RWPE1 (cell line): ENCODE data around the gene NLRP11.

Experiments used
- CTCF ChIA-PET: fragments of 350-600 bp; sonication (Branson Sonifier 250); formaldehyde crosslinking; extraction: SDS; loops from one replicate; lab custom pipeline; 2021; lab: Yijun Ruan, JAX
- POLR2A ChIA-PET: fragments of 400-600 bp; formaldehyde crosslinking; extraction: SDS; loops from one replicate; lab custom pipeline; 2020; ENCODE audit warnings: antibody characterized with exemption; ENCODE audit not compliant: low non-redundant PET; lab: Yijun Ruan, JAX
- DNase-seq: peaks from one replicate; pipeline ENCODE4 v3.0.0; 2012; ENCODE audit warnings: low spot score
- H3K27ac ChIP-seq: fragments of 450-650 bp; 2 replicates; pipeline ENCODE4 v1.5.1; 2017
- CTCF ChIP-seq: fragments of 450-650 bp; conservative IDR thresholded peaks from 2 replicates; pipeline ENCODE4 v1.5.1; 2017; ENCODE audit warnings: low read depth, mild to moderate bottlenecking

NLRP11 gene

GRCh38 chr19:55831846-55832245, at the start of gene NLRP11:
Gene NLRP11, minus strand, starts transcription at chr19:55831999. Its CDS starts 13,825 bp downstream, at chr19:55818174.
- TF ChIP-seq CTCF, result no peak
- DNase-seq, result no peak
- no peak within 1 kb of the TSS for H3K27ac ChIP-seq
- ChIA-PET CTCF (no interaction called here), POLR2A (no interaction called here)

GRCh38 chr19:55877211-55877610, 45.4 kb upstream of the NLRP11 start:
- no peak for DNase-seq
- POLR2A ChIA-PET, result no interaction called here
- CTCF ChIA-PET, result no interaction called here
- no peak for TF ChIP-seq CTCF
- no peak overlapping the region for H3K27ac ChIP-seq

DNA sequence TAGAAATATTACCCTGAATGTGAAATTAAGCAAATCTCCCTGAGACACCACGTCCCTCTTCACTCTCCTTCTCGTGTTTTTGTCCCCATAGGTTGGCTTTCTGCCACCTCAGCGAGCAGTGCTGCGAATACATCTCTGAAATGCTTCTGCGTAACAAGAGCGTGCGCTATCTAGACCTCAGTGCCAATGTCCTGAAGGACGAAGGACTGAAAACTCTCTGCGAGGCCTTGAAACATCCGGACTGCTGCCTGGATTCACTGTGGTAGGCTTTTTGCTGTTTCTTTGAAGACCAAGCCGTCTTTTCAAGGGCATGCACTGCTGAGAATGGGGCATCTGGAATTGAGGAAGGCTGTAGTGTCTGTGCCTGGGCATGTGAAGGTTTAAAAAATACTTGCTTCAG, 38.9 kb upstream of the NLRP11 start:
- POLR2A ChIA-PET, result no interaction called here
- no peak for DNase-seq
- no peak overlapping the region for H3K27ac ChIP-seq
- no peak for TF ChIP-seq CTCF
- CTCF ChIA-PET, result interaction anchor here (0.8 kb wide), 1 partner anchor 184 kb away, joined by 3 read pairs; no protein-coding TSS in a partner anchor

- ChIA-PET POLR2A (no interaction called here), CTCF (no interaction called here)
- no peak overlapping the region for H3K27ac ChIP-seq
- no peak for DNase-seq
- TF ChIP-seq CTCF, result no peak
Measured at GRCh38 chr19:55867101-55867500, 35.3 kb upstream of the NLRP11 start.

DNA sequence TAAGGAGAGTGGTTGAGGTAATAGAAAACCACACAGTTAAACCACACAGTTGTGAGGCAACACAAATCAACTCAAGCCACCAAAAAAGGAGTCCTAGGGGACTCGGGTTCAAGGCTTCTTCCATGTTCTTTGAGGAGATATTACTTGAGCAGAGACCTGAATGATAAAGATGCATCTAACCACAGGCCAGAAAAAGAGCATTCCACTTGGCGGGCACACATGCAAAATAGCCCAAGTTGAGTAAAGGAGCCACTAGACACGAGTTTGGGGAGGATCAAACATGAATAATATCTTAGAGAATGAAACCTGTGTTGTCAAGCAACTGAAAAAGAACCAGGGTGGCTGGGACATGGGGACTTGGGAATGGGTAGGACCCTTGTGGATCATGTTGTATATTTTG, 34.7 kb upstream of the NLRP11 start:
- no peak for TF ChIP-seq CTCF
- POLR2A ChIA-PET, result no interaction called here
- no peak for DNase-seq
- CTCF ChIA-PET, result no interaction called here
- no peak overlapping the region for H3K27ac ChIP-seq

DNA sequence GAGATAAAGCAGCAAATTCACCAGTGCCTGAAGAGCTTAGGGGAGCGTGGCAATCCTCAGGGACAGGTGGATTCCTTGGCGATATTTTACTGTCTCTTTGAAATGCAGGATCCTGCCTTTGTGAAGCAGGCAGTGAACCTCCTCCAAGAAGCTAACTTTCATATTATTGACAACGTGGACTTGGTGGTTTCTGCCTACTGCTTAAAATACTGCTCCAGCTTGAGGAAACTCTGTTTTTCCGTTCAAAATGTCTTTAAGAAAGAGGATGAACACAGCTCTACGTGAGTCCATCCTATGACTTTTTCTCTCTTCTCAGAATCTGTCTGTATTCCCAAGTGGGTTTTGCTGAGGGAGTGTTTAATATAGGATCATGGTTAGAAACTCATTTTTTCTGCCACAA, 27.2 kb upstream of the NLRP11 start:
- ChIA-PET CTCF (interaction anchor here (0.7 kb wide), 1 partner anchor 49 kb away, joined by 4 read pairs; no protein-coding TSS in a partner anchor), POLR2A (no interaction called here)
- TF ChIP-seq CTCF, result no peak
- H3K27ac ChIP-seq, result no peak overlapping the region
- DNase-seq, result no peak
